IMR-90 (cell line): ENCODE data around the gene PRKAR1B. TPM values are rescaled to one million over a fixed set of nuclear protein-coding genes. Genes with fewer than 3 reads are reported as not detected.

Experiments used
- ATAC-seq: fragments of 200-7000 bp; cut with Tn5 transposase; 2 replicates; pipeline ENCODE4 v1.9.1; 2020; ENCODE audit warnings: low read depth, mild to moderate bottlenecking, moderate library complexity
- BruUV-seq: library from RNA; stranded (reverse); fragments of 400-500 nt; replicated peaks from 2 replicates; lab custom pipeline; 2021; lab: Mats Ljungman, UMichigan
- CTCF ChIA-PET: fragments of 300-600 bp; formaldehyde crosslinking; extraction: SDS; loops from one replicate; lab custom pipeline; 2021; ENCODE audit warnings: antibody characterized with exemption; lab: Yijun Ruan, JAX
- POLR2A ChIA-PET: fragments of 300-600 bp; sonication (Branson Sonifier 250); formaldehyde crosslinking; loops from one replicate; lab custom pipeline; 2022; ENCODE audit warnings: antibody characterized with exemption; ENCODE audit not compliant: unreplicated experiment; lab: Charles Lee
- DNase-seq: peaks from one replicate; pipeline ENCODE4 v3.0.0; 2013
- H2AFZ ChIP-seq: replicated peaks from 2 replicates; pipeline ENCODE3; 2013; ENCODE audit warnings: low read length, mild to moderate bottlenecking; ENCODE audit not compliant: poor library complexity
- H2AK5ac ChIP-seq: 2 replicates; pipeline ENCODE4 v1.6.1; 2013; ENCODE audit warnings: low read depth, low read length, inconsistent platforms
- H2AK9ac ChIP-seq: replicated peaks from 2 replicates; pipeline ENCODE3; 2013; ENCODE audit warnings: mild to moderate bottlenecking, low read depth, low read length, moderate library complexity; ENCODE audit not compliant: poor library complexity
- H2BK120ac ChIP-seq: 2 replicates; pipeline ENCODE4 v1.6.1; 2013; ENCODE audit warnings: low read depth, low read length, inconsistent platforms
- H2BK15ac ChIP-seq: 3 replicates; pipeline ENCODE4 v1.6.1; 2013; ENCODE audit warnings: low read depth, low read length, inconsistent platforms
- H2BK20ac ChIP-seq: 2 replicates; pipeline ENCODE4 v1.6.1; 2013; ENCODE audit warnings: low read depth, mild to moderate bottlenecking, inconsistent platforms, low read length, moderate library complexity
- H2BK5ac ChIP-seq: 2 replicates; pipeline ENCODE4 v1.6.1; 2013; ENCODE audit warnings: mild to moderate bottlenecking, low read depth, low read length, inconsistent platforms; ENCODE audit not compliant: poor library complexity, severe bottlenecking
- H3K14ac ChIP-seq: replicated peaks from 2 replicates; pipeline ENCODE4 v1.6.1; 2013; ENCODE audit warnings: low read depth, low read length, inconsistent platforms
- H3K18ac ChIP-seq: 2 replicates; pipeline ENCODE4 v1.6.1; 2013; ENCODE audit warnings: low read depth, low read length, control low read depth
- H3K23ac ChIP-seq: 2 replicates; pipeline ENCODE4 v1.6.1; 2013; ENCODE audit warnings: low read depth, low read length, inconsistent platforms
- H3K27ac ChIP-seq: 2 replicates; pipeline ENCODE4 v1.5.1; 2013; ENCODE audit warnings: mild to moderate bottlenecking, control low read depth, low read length; ENCODE audit not compliant: insufficient read depth
- H3K27me3 ChIP-seq: 2 replicates; pipeline ENCODE4 v1.6.1; 2013; ENCODE audit warnings: low read length; ENCODE audit not compliant: control insufficient read depth, insufficient read depth
- H3K36me3 ChIP-seq: 2 replicates; pipeline ENCODE4 v1.6.1; 2013; ENCODE audit warnings: low read length, mixed read lengths; ENCODE audit not compliant: control insufficient read depth, insufficient read depth
- H3K4ac ChIP-seq: 2 replicates; pipeline ENCODE4 v1.6.1; 2013; ENCODE audit warnings: low read depth, low read length, inconsistent platforms
- H3K4me1 ChIP-seq: 2 replicates; pipeline ENCODE4 v1.6.1; 2013; ENCODE audit warnings: low read length, mixed read lengths; ENCODE audit not compliant: control insufficient read depth, insufficient read depth
- H3K4me2 ChIP-seq: 2 replicates; pipeline ENCODE4 v1.6.1; 2013; ENCODE audit warnings: low read depth, mild to moderate bottlenecking, control low read depth, low read length, moderate library complexity
- H3K4me3 ChIP-seq: 2 replicates; pipeline ENCODE4 v1.5.1; 2013; ENCODE audit warnings: low read depth, mild to moderate bottlenecking, control low read depth, low read length, moderate library complexity; ENCODE audit not compliant: insufficient read depth
- H3K56ac ChIP-seq: 2 replicates; pipeline ENCODE4 v1.6.1; 2013; ENCODE audit warnings: low read length, inconsistent platforms; ENCODE audit not compliant: insufficient read depth; ENCODE audit errors: extremely low read depth
- H3K79me1 ChIP-seq, 2 experiments: 2 replicates each; pipeline ENCODE4 v1.6.1; 2013; ENCODE audit warnings: low read length in 2 of 2, inconsistent platforms in 1 of 2, low read depth in 1 of 2
- H3K9ac ChIP-seq: 2 replicates; pipeline ENCODE4 v1.6.1; 2013; ENCODE audit warnings: low read depth, low read length, control low read depth
- H3K9me1 ChIP-seq: 2 replicates; pipeline ENCODE4 v1.6.1; 2013; ENCODE audit warnings: low read length, inconsistent platforms; ENCODE audit not compliant: insufficient read depth
- H3K9me3 ChIP-seq: 2 replicates; pipeline ENCODE4 v1.6.1; 2013; ENCODE audit warnings: low read length; ENCODE audit not compliant: control insufficient read depth, insufficient read depth
- H4K20me1 ChIP-seq: 2 replicates; pipeline ENCODE4 v1.6.1; 2013; ENCODE audit warnings: low read length, inconsistent platforms; ENCODE audit not compliant: insufficient read depth
- H4K5ac ChIP-seq: 2 replicates; pipeline ENCODE4 v1.6.1; 2013; ENCODE audit warnings: mild to moderate bottlenecking, low read depth, low read length, control low read depth
- H4K8ac ChIP-seq, 2 experiments: 2 replicates each; pipeline ENCODE4 v1.6.1; 2013; ENCODE audit warnings: low read depth in 2 of 2, low read length in 2 of 2, control low read depth in 1 of 2, inconsistent platforms in 1 of 2
- H4K91ac ChIP-seq: 2 replicates; pipeline ENCODE4 v1.6.1; 2013; ENCODE audit warnings: low read depth, low read length, inconsistent platforms; ENCODE audit not compliant: insufficient read depth
- BHLHE40 ChIP-seq: fragments of 150-350 bp; IDR thresholded peaks from 2 replicates; pipeline ENCODE4 v1.6.1; 2016; ENCODE audit warnings: mild to moderate bottlenecking, low read depth, low read length
- MAZ ChIP-seq: IDR thresholded peaks from 2 replicates; pipeline ENCODE4 v1.6.1; 2012; ENCODE audit warnings: low read depth, mild to moderate bottlenecking, low read length, improper control_type of control experiment, moderate library complexity, borderline replicate concordance
- WGBS, 2 experiments: methylation state at CpG; one replicate each; pipeline versions ENCODE4 v1.1.5 to v1.1.7; 2013; ENCODE audit warnings: missing lambda C conversion rate in 2 of 2; ENCODE audit not compliant: insufficient read length in 1 of 2; ENCODE audit errors: extremely low coverage in 2 of 2; 5-methylcytosine and 5-hydroxymethylcytosine counted together
- dilution Hi-C: fragments of 300-500 bp; cut with HindIII; formaldehyde crosslinking; loops from one replicate; pipeline ENCODE4 v1.14.3; 2018; ENCODE audit warnings: low sequenced_read_pairs; ENCODE audit not compliant: unreplicated experiment
- in situ Hi-C: fragments of 300-500 bp; cut with MboI; formaldehyde crosslinking; loops from 3 replicates; pipeline ENCODE4 v1.14.3; 2019; ENCODE audit warnings: low sequenced_read_pairs, inconsistent platforms, mixed read lengths
- intact Hi-C: fragments of 100-400 bp; cut with micrococcal nuclease; formaldehyde crosslinking; loops from 2 replicates; pipeline ENCODE4 v1.10.0; 2022
- polyA plus RNA-seq, 3 experiments: library from polyadenylated mRNA; depleted of rRNA; stranded (reverse); fragments of >200 nt; gene quantifications; 2 replicates each; pipeline ENCODE4 v1.2.3, GENCODE V29; 2012; ENCODE audit warnings: low replicate concordance in 1 of 3
- total RNA-seq: library from RNA; depleted of rRNA; stranded (reverse); fragments of >200 nt; gene quantifications from 2 replicates; pipeline ENCODE4 v1.2.3, GENCODE V29; 2012

PRKAR1B gene
- total and polyA plus RNA-seq, 2 of the 4 experiments (the other 2 are of a cell fraction), result 15.2 to 20.2 TPM

DNA sequence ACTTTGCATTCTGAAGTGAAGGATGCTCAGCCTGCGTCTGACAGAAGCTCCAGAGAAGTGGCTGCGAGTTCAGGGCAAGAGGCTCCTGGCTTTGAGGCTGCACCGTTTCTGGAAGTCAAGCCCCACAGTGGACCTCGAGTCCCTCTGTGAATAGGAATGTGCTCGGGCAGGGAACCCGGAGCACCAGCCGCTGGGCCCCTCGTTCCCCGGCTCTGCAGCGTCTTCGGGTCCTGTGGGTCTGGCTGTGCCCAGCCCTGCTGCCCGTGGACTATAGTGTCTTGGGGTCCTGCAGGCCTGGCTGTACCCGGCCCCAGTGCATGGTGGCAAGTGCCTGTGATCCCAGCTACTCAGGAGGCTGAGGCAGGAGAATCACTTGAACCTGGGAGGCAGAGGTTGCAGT is 45.3 kb upstream of the PRKAR1B start:
- Histone ChIP-seq H4K5ac (no peak overlapping the region), H3K4me1 (peaks cover 7% of the 10 kb centered on the region), H3K36me3 (peaks cover 21% of the 10 kb centered on the region), H3K27me3 (no peaks in the 10 kb centered on the region), H2BK120ac (no peak overlapping the region), H3K4me2 (no peak overlapping the region), H3K27ac (no peak overlapping the region), H2AK5ac (no peak overlapping the region), H3K9me1 (peaks cover 3% of the 10 kb centered on the region; the same call in 1 of the 2 replicates), H3K4ac (no peak overlapping the region), H3K14ac (no peak overlapping the region), H3K56ac (no peak overlapping the region), H2AK9ac (no peak overlapping the region), H3K9me3 (no peaks in the 10 kb centered on the region), H4K8ac (no peak overlapping the region), H2BK20ac (no peak overlapping the region), H2BK5ac (no peak overlapping the region), H3K4me3 (no peak overlapping the region), H4K91ac (no peak overlapping the region), H3K79me1 (peaks cover 0 to 4% of the 10 kb centered on the region in 2 experiments; a peak in 1 of 4 replicates), H2AFZ (no peak overlapping the region), H3K23ac (no peak overlapping the region), H3K18ac (no peak overlapping the region), H3K9ac (no peak overlapping the region), H4K20me1 (no peaks in the 10 kb centered on the region), H2BK15ac (no peak overlapping the region)
- ChIA-PET POLR2A (interaction anchor here (0.6 kb wide), 1 partner anchor 467 kb away, joined by 12 read pairs; no protein-coding TSS in a partner anchor), CTCF (no interaction called here)
- intact Hi-C loops, result no loop called here
- in situ Hi-C loops, result no loop called here
- ATAC-seq (no peak), DNase-seq (no peak)
- 91% methylated on average over 10 of the region's 13 CpGs; no CpG with 5 or more reads in 1 of the 2 experiments for WGBS, 2 experiments
- dilution Hi-C loops, result no loop called here
- TF ChIP-seq MAZ (no peak), BHLHE40 (no peak)
- BruUV-seq, result no TSS peak
